ENCODE results near the gene RNF144B. TPM values are rescaled to one million over a fixed set of nuclear protein-coding genes. Genes with fewer than 3 reads are reported as not detected.
"Not testable (repeated sequence)": the region's sequence is repeated elsewhere in the genome, so short reads cannot be mapped to it uniquely, and the experiment has no call there.

RNF144B gene
- total and polyA plus RNA-seq, 10 donors: 6.5 to 82.5 (median 45.3) TPM

DNA sequence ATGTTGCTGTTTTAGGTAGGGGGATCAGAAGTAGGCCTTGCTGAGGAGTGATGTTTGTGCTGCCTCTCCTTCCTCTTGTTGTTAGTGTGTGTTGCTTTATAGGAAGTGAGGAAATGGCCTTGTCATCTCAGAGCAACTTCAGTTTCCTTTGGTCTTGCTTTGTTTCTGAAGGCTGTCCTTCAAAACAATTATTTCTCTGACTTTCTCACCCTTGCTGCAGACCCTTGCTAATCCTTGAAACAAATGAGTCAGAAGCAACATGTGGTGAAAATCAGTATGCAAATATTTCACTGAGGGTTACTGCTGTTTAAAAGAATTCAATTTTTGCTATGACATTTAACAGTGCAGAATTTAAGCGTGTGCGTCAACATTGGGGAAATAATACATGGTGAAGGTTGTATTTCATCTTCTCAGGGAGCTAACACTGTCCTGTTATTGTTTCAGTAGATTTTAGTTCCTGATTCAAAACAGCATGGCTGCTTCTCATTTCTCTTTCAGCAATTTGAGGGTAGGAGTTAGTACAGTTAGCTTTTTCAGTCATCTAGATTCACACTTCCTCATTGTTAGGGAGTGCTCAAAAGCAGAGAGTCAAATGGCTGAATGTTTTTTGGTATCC is 13.8 kb downstream of the RNF144B start:
- Histone ChIP-seq H3K9me3 (no peaks in the 10 kb centered on the region), H3K27me3 (replicated peaks in 1 of 7) (no peaks in the 10 kb centered on the region), H3K36me3 (peaks cover 0 to 61% (median 2%) of the 10 kb centered on the region in 6 donors), H3K4me1 (peaks cover 9 to 83% (median 25%) of the 10 kb centered on the region in 6 donors), H3K27ac (peak overlapping the region; percentile 66 to 90 (median 87)), H3K4me3 (peak overlapping the region in 1 of 8 donors; percentile 57)
- TF ChIP-seq CTCF (IDR thresholded peaks at IDR 0.05 in 8 of 11, conservative IDR thresholded peaks at IDR 0.05 in 3 of 11): no peak
- TF ChIP-seq POLR2AphosphoS5 (IDR thresholded peaks at IDR 0.05): peak in 1 of 3 donors; percentile 66
- 35 to 54% (median 42%) methylated on average over 2 of the region's 2 CpGs for WGBS, 5 donors
- DNase-seq: no peak
- intact Hi-C loops (cut with DNase I; ENCODE audit: low total_unique reads): no loop called here

GRCh38 chr6:18404965-18405364 is 17.8 kb downstream of the RNF144B start:
- H3K4me1 ChIP-seq: peaks cover 9 to 51% (median 24%) of the 10 kb centered on the region in 6 donors
- intact Hi-C loops (cut with DNase I; ENCODE audit: low total_unique reads); H3K27me3 ChIP-seq (replicated peaks in 1 of 7); DNase-seq; H3K9me3 ChIP-seq; H3K4me3 ChIP-seq; H3K27ac ChIP-seq: not testable (repeated sequence)
- H3K36me3 ChIP-seq: peaks cover 0 to 60% (median 0%) of the 10 kb centered on the region in 6 donors
- 91 to 98% (median 97%) methylated on average over 6 of the region's 6 CpGs for WGBS, 5 donors

DNA sequence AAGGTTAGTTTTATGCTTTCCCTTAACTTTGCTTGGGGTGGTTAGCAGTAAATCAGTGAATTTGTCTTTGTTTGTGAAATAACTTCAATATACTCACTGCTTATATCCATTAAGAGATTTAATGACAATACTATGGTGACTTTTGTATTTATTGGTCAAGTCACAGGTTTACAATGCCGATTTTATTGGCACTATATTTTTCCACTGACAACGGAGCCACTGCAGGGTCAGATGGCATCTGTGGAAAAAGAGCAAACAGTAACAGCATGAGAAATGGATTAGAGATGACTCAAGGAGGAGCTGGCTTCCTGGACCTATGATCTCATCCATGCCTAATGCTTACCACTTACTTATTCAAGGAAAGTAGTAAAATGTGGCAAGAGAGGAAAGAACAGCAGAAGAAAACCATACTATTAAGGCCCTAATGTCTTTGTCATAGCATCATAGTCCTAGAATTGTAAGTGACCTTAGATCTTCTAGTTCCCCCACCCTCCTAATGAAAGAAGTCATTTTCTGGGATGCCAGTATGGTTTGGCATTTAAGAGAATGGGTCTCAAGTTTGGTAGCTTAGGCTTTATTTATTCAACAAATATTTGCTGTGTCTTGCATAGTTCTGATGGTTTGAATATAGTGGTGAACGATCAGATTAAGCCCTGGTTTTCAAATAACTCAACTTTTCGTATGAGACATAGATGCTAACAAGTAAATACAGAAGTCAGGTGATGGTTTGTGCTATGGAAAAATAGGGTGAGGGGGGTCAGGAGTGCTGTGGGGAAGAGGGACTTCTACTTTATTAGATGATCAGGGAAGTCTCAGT is 18.5 kb downstream of the RNF144B start:
- peaks cover 6 to 51% (median 18%) of the 10 kb centered on the region in 6 donors for H3K4me1 ChIP-seq
- no peak for TF ChIP-seq POLR2AphosphoS5 (IDR thresholded peaks at IDR 0.05)
- H3K27me3 ChIP-seq (replicated peaks in 1 of 7): no peaks in the 10 kb centered on the region
- intact Hi-C loops (cut with DNase I; ENCODE audit: low total_unique reads): no loop called here
- no peaks in the 10 kb centered on the region for H3K9me3 ChIP-seq
- H3K27ac ChIP-seq: peak overlapping the region in 3 of 8 donors; percentile 19 to 41 (median 24)
- no peak overlapping the region for H3K4me3 ChIP-seq
- H3K36me3 ChIP-seq: peaks cover 0 to 62% (median 0%) of the 10 kb centered on the region in 6 donors
- 63 to 83% (median 66%) methylated on average over 4 of the region's 4 CpGs for WGBS, 5 donors
- no peak for DNase-seq

DNA sequence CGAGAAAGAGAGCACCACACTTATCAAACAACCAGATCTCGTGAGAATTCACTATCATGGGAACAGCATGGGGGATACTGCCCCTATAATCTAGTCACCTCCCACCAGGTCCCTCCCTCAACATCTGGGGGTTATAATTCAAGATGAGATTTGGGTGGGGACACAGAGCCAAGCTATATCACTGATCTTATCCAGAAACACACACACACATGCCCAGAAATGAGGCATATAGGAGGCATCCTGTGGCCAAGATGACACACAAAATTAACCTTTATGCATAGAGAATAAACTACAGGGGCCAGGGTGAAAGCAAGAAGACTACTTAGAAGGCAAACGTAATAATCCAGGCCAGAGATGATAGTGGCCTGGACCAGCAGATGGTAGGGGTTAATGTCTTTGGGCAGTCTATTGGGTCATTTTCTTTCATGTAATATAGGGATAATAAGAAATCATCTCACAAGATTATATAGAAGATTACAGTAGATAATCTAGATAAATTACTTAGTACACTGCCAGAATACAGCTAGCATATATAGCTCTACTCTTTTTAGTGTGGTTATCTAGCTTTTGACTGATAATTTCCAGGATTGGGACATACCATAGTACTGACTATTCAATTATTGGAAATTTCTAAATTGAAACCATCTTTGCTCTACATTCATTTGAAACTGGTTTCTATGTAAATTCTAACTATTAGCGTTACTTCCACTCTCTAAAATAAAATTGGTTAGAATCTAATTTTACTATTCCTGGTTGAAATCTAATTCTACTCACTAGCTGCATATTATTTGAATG is 20.0 kb downstream of the RNF144B start:
- no peak for TF ChIP-seq CTCF (IDR thresholded peaks at IDR 0.05 in 8 of 11, conservative IDR thresholded peaks at IDR 0.05 in 3 of 11)
- peak in 1 of 3 donors; percentile 34 for TF ChIP-seq POLR2AphosphoS5 (IDR thresholded peaks at IDR 0.05)
- Histone ChIP-seq H3K27ac (peak overlapping the region in 1 of 8 donors; percentile 41), H3K36me3 (peaks cover 0 to 63% (median 0%) of the 10 kb centered on the region in 6 donors), H3K4me1 (peaks cover 0 to 49% (median 11%) of the 10 kb centered on the region in 6 donors), H3K27me3 (replicated peaks in 1 of 7) (no peaks in the 10 kb centered on the region), H3K4me3 (no peak overlapping the region), H3K9me3 (no peaks in the 10 kb centered on the region)
- intact Hi-C loops (cut with DNase I; ENCODE audit: low total_unique reads): no loop called here
- no peak for DNase-seq
- WGBS, 5 donors: 89 to 94% (median 91%) methylated on average over 4 of the region's 4 CpGs

Measured in spleen (tissue), 11 donors.